Measurements from ENCODE around the gene KDM1A. TPM values are rescaled to one million over a fixed set of nuclear protein-coding genes. Genes with fewer than 3 reads are reported as not detected.
A peak's percentile ranks its signal among the peaks of the same experiment; 100 is the strongest.

The KDM1A gene
- total RNA-seq, 1 donor from 2014 or later = 52.3 TPM

- TF ChIP-seq, protein P1, sequence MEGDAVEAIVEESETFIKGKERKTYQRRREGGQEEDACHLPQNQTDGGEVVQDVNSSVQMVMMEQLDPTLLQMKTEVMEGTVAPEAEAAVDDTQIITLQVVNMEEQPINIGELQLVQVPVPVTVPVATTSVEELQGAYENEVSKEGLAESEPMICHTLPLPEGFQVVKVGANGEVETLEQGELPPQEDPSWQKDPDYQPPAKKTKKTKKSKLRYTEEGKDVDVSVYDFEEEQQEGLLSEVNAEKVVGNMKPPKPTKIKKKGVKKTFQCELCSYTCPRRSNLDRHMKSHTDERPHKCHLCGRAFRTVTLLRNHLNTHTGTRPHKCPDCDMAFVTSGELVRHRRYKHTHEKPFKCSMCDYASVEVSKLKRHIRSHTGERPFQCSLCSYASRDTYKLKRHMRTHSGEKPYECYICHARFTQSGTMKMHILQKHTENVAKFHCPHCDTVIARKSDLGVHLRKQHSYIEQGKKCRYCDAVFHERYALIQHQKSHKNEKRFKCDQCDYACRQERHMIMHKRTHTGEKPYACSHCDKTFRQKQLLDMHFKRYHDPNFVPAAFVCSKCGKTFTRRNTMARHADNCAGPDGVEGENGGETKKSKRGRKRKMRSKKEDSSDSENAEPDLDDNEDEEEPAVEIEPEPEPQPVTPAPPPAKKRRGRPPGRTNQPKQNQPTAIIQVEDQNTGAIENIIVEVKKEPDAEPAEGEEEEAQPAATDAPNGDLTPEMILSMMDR (IDR thresholded peaks at IDR 0.05) = no peak
- TF ChIP-seq POLR2A (IDR thresholded peaks at IDR 0.05) (no peak), POLR2AphosphoS5 (IDR thresholded peaks at IDR 0.05; ENCODE audit: insufficient read depth in 1 of 2, low read depth in 1 of 2) (no peak)
- intact Hi-C loops (cut with DNase I) = no loop called here
- peaks cover 0 to 64% of the 10 kb centered on the region in 2 donors for H3K36me3 ChIP-seq
- no peaks in the 10 kb centered on the region for H3K27me3 ChIP-seq
- H3K27ac ChIP-seq = no peak overlapping the region
- no peaks in the 10 kb centered on the region for H3K4me1 ChIP-seq
- H3K9me3 ChIP-seq = no peaks in the 10 kb centered on the region
- no peak overlapping the region for H3K4me3 ChIP-seq
- DNase-seq (ENCODE audit: extremely low spot score in 2 of 2) = no peak
These were observed 72.3 kb downstream of the KDM1A start for GRCh38 chr1:23091545-23091944.

- Histone ChIP-seq H3K4me1 (peaks cover 7% of the 10 kb centered on the region), H3K9me3 (no peaks in the 10 kb centered on the region), H3K27ac (no peak overlapping the region), H3K27me3 (no peaks in the 10 kb centered on the region), H3K36me3 (peaks cover 0 to 55% of the 10 kb centered on the region in 2 donors), H3K4me3 (no peak overlapping the region)
- TF ChIP-seq, protein P1 (IDR thresholded peaks at IDR 0.05) = no peak
- TF ChIP-seq POLR2AphosphoS5 (IDR thresholded peaks at IDR 0.05; ENCODE audit: insufficient read depth in 1 of 2, low read depth in 1 of 2) = no peak
- TF ChIP-seq POLR2A (IDR thresholded peaks at IDR 0.05) = no peak
- DNase-seq (ENCODE audit: extremely low spot score in 2 of 2) = no peak
- intact Hi-C loops (cut with DNase I) = no loop called here
These were observed 73.2 kb downstream of the KDM1A start for GRCh38 chr1:23092447-23092846.

- H3K27ac ChIP-seq = no peak overlapping the region
- H3K36me3 ChIP-seq = peaks cover 0 to 23% of the 10 kb centered on the region in 2 donors
- H3K4me1 ChIP-seq = peaks cover 49% of the 10 kb centered on the region
- intact Hi-C loops (cut with DNase I) = loop anchor here (5.0 kb wide), 1 partner anchor 85 kb away; no protein-coding TSS in a partner anchor
- no peaks in the 10 kb centered on the region for H3K27me3 ChIP-seq
- no peak for DNase-seq (ENCODE audit: extremely low spot score in 2 of 2)
- no peak overlapping the region for H3K4me3 ChIP-seq
- no peaks in the 10 kb centered on the region for H3K9me3 ChIP-seq
- TF ChIP-seq POLR2AphosphoS5 (IDR thresholded peaks at IDR 0.05; ENCODE audit: insufficient read depth in 1 of 2, low read depth in 1 of 2) = no peak
- no peak for TF ChIP-seq POLR2A (IDR thresholded peaks at IDR 0.05)
- TF ChIP-seq, protein P1 (IDR thresholded peaks at IDR 0.05) = no peak
These were observed 78.0 kb downstream of the KDM1A start for GRCh38 chr1:23097316-23097715.

- no peak for DNase-seq (ENCODE audit: extremely low spot score in 2 of 2)
- H3K4me3 ChIP-seq = no peak overlapping the region
- peaks cover 62% of the 10 kb centered on the region for H3K4me1 ChIP-seq
- H3K27ac ChIP-seq = peak overlapping the region; percentile 49
- TF ChIP-seq, protein P1 (IDR thresholded peaks at IDR 0.05) = peak; percentile 81 to 97 (median 97)
- peak in 1 of 2 donors; percentile 29 for TF ChIP-seq POLR2AphosphoS5 (IDR thresholded peaks at IDR 0.05; ENCODE audit: insufficient read depth in 1 of 2, low read depth in 1 of 2)
- no peak for TF ChIP-seq POLR2A (IDR thresholded peaks at IDR 0.05)
- H3K9me3 ChIP-seq = no peaks in the 10 kb centered on the region
- intact Hi-C loops (cut with DNase I) = loop anchor here (5.0 kb wide), 1 partner anchor 84 kb away; no protein-coding TSS in a partner anchor
- H3K27me3 ChIP-seq = no peaks in the 10 kb centered on the region
- peaks cover 0 to 10% of the 10 kb centered on the region in 2 donors for H3K36me3 ChIP-seq
These were observed 79.3 kb downstream of the KDM1A start for GRCh38 chr1:23098463-23099170.

DNA sequence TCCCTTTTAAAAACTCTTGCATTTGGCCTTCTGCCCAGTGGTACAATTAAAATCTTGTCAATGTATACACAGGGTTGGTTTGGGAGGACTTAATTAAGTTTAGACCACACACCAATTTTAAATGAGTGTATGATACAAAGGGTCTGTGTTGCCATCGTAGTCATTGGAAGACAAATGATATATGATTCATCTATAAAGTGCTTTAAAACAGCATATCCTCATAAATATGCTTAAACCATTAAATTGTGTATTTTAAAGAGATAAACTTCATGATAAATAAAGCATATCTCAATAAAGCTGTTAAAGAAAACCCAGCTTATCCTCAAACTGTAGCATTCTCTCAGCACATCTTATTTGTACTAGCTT, 79.9 kb downstream of the KDM1A start:
- Histone ChIP-seq H3K27me3 (no peaks in the 10 kb centered on the region), H3K9me3 (no peaks in the 10 kb centered on the region), H3K36me3 (peaks cover 0 to 4% of the 10 kb centered on the region in 2 donors), H3K27ac (peak overlapping the region; percentile 49), H3K4me1 (peaks cover 62% of the 10 kb centered on the region), H3K4me3 (no peak overlapping the region)
- DNase-seq (ENCODE audit: extremely low spot score in 2 of 2) = no peak
- TF ChIP-seq POLR2A (IDR thresholded peaks at IDR 0.05) (no peak), POLR2AphosphoS5 (IDR thresholded peaks at IDR 0.05; ENCODE audit: insufficient read depth in 1 of 2, low read depth in 1 of 2) (no peak)
- TF ChIP-seq, protein P1 (IDR thresholded peaks at IDR 0.05) = no peak
- intact Hi-C loops (cut with DNase I) = loop anchor here (5.0 kb wide), 1 partner anchor 83 kb away; no protein-coding TSS in a partner anchor
